Ectodermal cell (in vitro differentiated cells): ENCODE data around the gene RAB10.
"Not testable (repeated sequence)": the region's sequence is repeated elsewhere in the genome, so short reads cannot be mapped to it uniquely, and the experiment has no call there.

Experiments
- H3K27ac ChIP-seq: 2 replicates; pipeline ENCODE4 v1.7.0; 2013; ENCODE audit warnings: mild to moderate bottlenecking, low read depth, low read length; ENCODE audit not compliant: insufficient read depth, poor library complexity, severe bottlenecking
- H3K27me3 ChIP-seq: 2 replicates; pipeline ENCODE4 v1.7.0; 2013; ENCODE audit warnings: mild to moderate bottlenecking, low read length; ENCODE audit not compliant: insufficient read depth, control insufficient read depth, poor library complexity, severe bottlenecking
- H3K36me3 ChIP-seq: one replicate; pipeline ENCODE4 v1.7.0; 2013; ENCODE audit warnings: low read length; ENCODE audit not compliant: control insufficient read depth, insufficient read depth
- H3K4me1 ChIP-seq: one replicate; pipeline ENCODE4 v1.7.0; 2013; ENCODE audit warnings: low read length; ENCODE audit not compliant: control insufficient read depth, insufficient read depth
- H3K4me3 ChIP-seq: 2 replicates; pipeline ENCODE4 v1.7.0; 2013; ENCODE audit warnings: low read depth, low read length, control low read depth; ENCODE audit not compliant: insufficient read depth
- H3K9me3 ChIP-seq: 2 replicates; pipeline ENCODE4 v1.7.0; 2013; ENCODE audit warnings: mild to moderate bottlenecking, low read length, moderate library complexity; ENCODE audit not compliant: control insufficient read depth
- WGBS, 2 experiments: methylation state at CpG; one replicate each; pipeline ENCODE4 v1.1.7; 2013; ENCODE audit warnings: missing lambda C conversion rate in 2 of 2; 5-methylcytosine and 5-hydroxymethylcytosine counted together

Gene RAB10

GRCh38 chr2:26013668-26014067 lies 20.2 kb upstream of the RAB10 start:
- Histone ChIP-seq H3K27me3 (no peaks in the 10 kb centered on the region), H3K36me3 (no peaks in the 10 kb centered on the region), H3K4me3 (no peak overlapping the region), H3K9me3 (no peaks in the 10 kb centered on the region), H3K27ac (no peak overlapping the region), H3K4me1 (peaks cover 29% of the 10 kb centered on the region)
- WGBS, 2 experiments, result 94% methylated on average over 1 of the region's 1 CpG

GRCh38 chr2:26016012-26016705 lies 17.7 kb upstream of the RAB10 start:
- Histone ChIP-seq H3K4me3 (no peak overlapping the region), H3K27ac (no peak overlapping the region), H3K4me1 (peaks cover 26% of the 10 kb centered on the region), H3K9me3 (no peaks in the 10 kb centered on the region), H3K27me3 (no peaks in the 10 kb centered on the region), H3K36me3 (no peaks in the 10 kb centered on the region)
- WGBS, 2 experiments, result 94 to 96% methylated on average over 13 of the region's 13 CpGs

GRCh38 chr2:26016706-26017045 lies 17.2 kb upstream of the RAB10 start:
- not testable (repeated sequence) for H3K27me3 ChIP-seq, H3K27ac ChIP-seq, H3K36me3 ChIP-seq, H3K9me3 ChIP-seq, H3K4me3 ChIP-seq
- H3K4me1 ChIP-seq, result peaks cover 21% of the 10 kb centered on the region
- WGBS, 2 experiments, result 94 to 97% methylated on average over 4 of the region's 4 CpGs

GRCh38 chr2:26017464-26018183 lies 16.3 kb upstream of the RAB10 start:
- Histone ChIP-seq H3K9me3 (no peaks in the 10 kb centered on the region), H3K4me3 (no peak overlapping the region), H3K27ac (no peak overlapping the region), H3K4me1 (peaks cover 11% of the 10 kb centered on the region), H3K27me3 (no peaks in the 10 kb centered on the region), H3K36me3 (no peaks in the 10 kb centered on the region)
- WGBS, 2 experiments, result 94 to 96% methylated on average over 5 of the region's 5 CpGs

- H3K36me3 ChIP-seq, result no peaks in the 10 kb centered on the region
- no peak overlapping the region for H3K27ac ChIP-seq
- H3K27me3 ChIP-seq, result no peaks in the 10 kb centered on the region
- 67 to 69% methylated on average over 3 of the region's 3 CpGs for WGBS, 2 experiments
- H3K9me3 ChIP-seq, result no peaks in the 10 kb centered on the region
- H3K4me3 ChIP-seq, result no peak overlapping the region
- H3K4me1 ChIP-seq, result peaks cover 9% of the 10 kb centered on the region
Observed at GRCh38 chr2:26018184-26019055, 15.5 kb upstream of the RAB10 start.

GRCh38 chr2:26020231-26020640 lies 13.6 kb upstream of the RAB10 start:
- WGBS, 2 experiments, result 86 to 89% methylated on average over 4 of the region's 4 CpGs
- Histone ChIP-seq H3K36me3 (no peaks in the 10 kb centered on the region), H3K9me3 (no peaks in the 10 kb centered on the region), H3K4me3 (no peak overlapping the region), H3K27ac (no peak overlapping the region), H3K27me3 (no peaks in the 10 kb centered on the region), H3K4me1 (peaks cover 9% of the 10 kb centered on the region)

GRCh38 chr2:26024260-26024659 lies 9.6 kb upstream of the RAB10 start:
- H3K27me3 ChIP-seq, result no peaks in the 10 kb centered on the region
- H3K4me1 ChIP-seq, result no peaks in the 10 kb centered on the region
- WGBS, 2 experiments, result 96% methylated on average over 2 of the region's 2 CpGs; no CpG with 5 or more reads in 1 of the 2 experiments
- H3K36me3 ChIP-seq, result no peaks in the 10 kb centered on the region
- H3K9me3 ChIP-seq, result no peaks in the 10 kb centered on the region
- H3K27ac ChIP-seq, result no peak overlapping the region
- H3K4me3 ChIP-seq, result no peak overlapping the region

GRCh38 chr2:26025509-26025908 lies 8.4 kb upstream of the RAB10 start:
- Histone ChIP-seq H3K9me3 (no peaks in the 10 kb centered on the region), H3K27me3 (no peaks in the 10 kb centered on the region), H3K27ac (no peak overlapping the region)

GRCh38 chr2:26028083-26028482 lies 5.8 kb upstream of the RAB10 start:
- not testable (repeated sequence) for H3K4me1 ChIP-seq, H3K27me3 ChIP-seq, H3K4me3 ChIP-seq, H3K9me3 ChIP-seq, H3K27ac ChIP-seq, H3K36me3 ChIP-seq
- 91 to 94% methylated on average over 16 of the region's 16 CpGs for WGBS, 2 experiments

More at GRCh38 chr2:26025509-26025908, 8.4 kb upstream of the RAB10 start:
- Histone ChIP-seq H3K4me3 (no peak overlapping the region), H3K4me1 (no peaks in the 10 kb centered on the region), H3K36me3 (no peaks in the 10 kb centered on the region)

- 47 to 48% methylated on average over 22 to 23 of the region's 24 CpGs for WGBS, 2 experiments
- not testable (repeated sequence) for H3K9me3 ChIP-seq, H3K27me3 ChIP-seq, H3K4me1 ChIP-seq, H3K36me3 ChIP-seq
- peak overlapping the region; percentile 96 for H3K27ac ChIP-seq
- peak overlapping the region; percentile 75 for H3K4me3 ChIP-seq
Observed at GRCh38 chr2:26032586-26033269, 1.2 kb upstream of the RAB10 start.
